GM18907 (cell line): Measurements from ENCODE around the gene PRSS57.

ENCODE experiments used
- ATAC-seq: cut with Tn5 transposase; IDR thresholded peaks from one replicate; pipeline ENCODE4 v1.9.1; 2021; ENCODE audit warnings: mild to moderate bottlenecking, moderate library complexity; ENCODE audit not compliant: unreplicated experiment

The PRSS57 gene

GRCh38 chr19:653425-653824 lies 41.8 kb downstream of the PRSS57 start:
- no peak for ATAC-seq

GRCh38 chr19:652467-653389 lies 42.5 kb downstream of the PRSS57 start:
- ATAC-seq, result no peak

- ATAC-seq, result no peak
These were observed 43.3 kb downstream of the PRSS57 start for GRCh38 chr19:651991-652390.

GRCh38 chr19:651114-651818 lies 44.0 kb downstream of the PRSS57 start:
- no peak for ATAC-seq

DNA sequence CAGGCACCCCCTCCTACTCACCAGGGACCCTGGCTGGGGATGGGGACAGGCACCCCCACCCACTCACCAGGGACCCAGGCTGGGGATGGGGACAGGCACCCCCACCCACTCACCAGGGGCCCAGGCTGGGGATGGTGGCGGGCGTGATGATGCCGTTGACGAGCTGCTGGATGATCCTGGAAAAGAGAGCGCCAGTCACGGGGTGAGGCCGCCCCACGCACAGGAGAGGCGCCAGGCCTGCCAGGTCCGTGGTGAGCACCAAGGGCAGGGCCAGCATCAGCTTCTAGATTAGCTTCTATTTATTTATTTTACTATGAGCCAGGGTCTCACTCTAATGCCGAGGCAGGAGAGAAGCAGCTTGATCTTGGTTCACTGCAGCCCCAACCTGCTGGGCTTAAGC lies 45.1 kb downstream of the PRSS57 start:
- no peak for ATAC-seq

- ATAC-seq, result no peak
These were observed 46.1 kb downstream of the PRSS57 start for GRCh38 chr19:648904-649801.

DNA sequence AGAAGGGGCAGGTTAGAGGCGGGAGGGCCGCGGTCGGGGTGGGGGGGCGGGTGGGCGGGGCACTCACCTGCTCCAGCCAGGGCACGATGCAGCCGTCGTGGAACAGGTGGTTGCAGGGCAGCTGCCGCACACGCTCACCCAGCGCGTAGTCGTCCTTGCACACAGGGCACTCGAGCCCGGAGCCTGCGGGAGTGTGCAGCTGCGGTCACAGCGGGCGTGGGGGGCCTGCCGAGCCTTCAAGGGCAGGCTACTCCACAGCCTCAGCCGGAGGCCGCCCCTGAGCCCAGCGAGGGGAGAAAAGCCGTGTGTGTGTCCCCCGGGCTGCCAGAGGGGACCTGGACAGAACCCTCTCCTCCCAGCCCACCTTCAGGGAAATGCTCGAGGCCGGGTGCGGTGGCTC lies 46.9 kb downstream of the PRSS57 start:
- no peak for ATAC-seq

GRCh38 chr19:647566-648284 lies 47.5 kb downstream of the PRSS57 start:
- ATAC-seq, result no peak

DNA sequence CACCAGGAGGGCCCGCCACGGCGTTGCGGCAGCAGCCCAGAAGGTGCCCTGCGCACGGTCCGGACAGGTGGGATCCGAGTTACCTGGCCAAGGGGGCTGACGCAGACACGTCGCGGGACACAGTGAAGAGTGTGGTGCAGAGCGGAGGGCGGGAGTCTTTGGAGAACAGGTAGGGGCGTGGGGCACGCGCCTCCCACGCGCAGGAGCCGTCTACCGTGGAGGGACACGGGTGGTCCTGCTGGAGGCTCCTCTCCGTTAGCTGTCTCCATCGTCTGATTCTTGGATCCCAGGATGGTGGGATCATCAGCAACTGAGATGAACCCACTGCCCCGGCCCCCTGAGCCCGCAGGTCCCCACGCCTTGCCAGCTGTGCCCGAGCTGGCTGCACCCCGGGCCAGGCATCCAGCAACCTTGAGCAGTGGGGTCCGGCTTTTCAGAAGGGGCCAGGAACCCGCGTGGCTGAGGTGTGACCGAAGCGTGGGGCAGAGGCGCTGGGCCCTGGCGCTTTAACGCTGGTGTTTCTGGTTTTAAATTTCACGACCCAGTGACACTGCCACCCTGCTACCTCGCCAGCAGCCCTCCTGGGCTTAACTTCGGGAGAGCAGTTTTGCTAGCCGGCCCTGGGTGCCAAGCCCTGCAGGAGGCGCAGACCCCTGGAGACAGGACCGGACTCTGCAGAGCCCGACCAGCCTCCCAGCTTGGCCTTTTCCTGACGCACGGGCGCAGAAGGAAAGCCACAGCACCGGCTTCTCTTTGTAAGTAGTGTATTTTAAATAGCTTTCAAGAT lies 48.3 kb downstream of the PRSS57 start:
- ATAC-seq, result no peak

- no peak for ATAC-seq
These were observed 49.1 kb downstream of the PRSS57 start for GRCh38 chr19:645912-646778.

- no peak for ATAC-seq
These were observed 50.5 kb downstream of the PRSS57 start for GRCh38 chr19:644789-645188.

- ATAC-seq, result no peak
These were observed 50.9 kb downstream of the PRSS57 start for GRCh38 chr19:644363-644762.

- ATAC-seq, result no peak
These were observed 51.5 kb downstream of the PRSS57 start for GRCh38 chr19:643736-644135.

GRCh38 chr19:642767-643727 lies 52.2 kb downstream of the PRSS57 start:
- ATAC-seq, result no peak

- no peak for ATAC-seq
These were observed 53.5 kb downstream of the PRSS57 start for GRCh38 chr19:641702-642101.

DNA sequence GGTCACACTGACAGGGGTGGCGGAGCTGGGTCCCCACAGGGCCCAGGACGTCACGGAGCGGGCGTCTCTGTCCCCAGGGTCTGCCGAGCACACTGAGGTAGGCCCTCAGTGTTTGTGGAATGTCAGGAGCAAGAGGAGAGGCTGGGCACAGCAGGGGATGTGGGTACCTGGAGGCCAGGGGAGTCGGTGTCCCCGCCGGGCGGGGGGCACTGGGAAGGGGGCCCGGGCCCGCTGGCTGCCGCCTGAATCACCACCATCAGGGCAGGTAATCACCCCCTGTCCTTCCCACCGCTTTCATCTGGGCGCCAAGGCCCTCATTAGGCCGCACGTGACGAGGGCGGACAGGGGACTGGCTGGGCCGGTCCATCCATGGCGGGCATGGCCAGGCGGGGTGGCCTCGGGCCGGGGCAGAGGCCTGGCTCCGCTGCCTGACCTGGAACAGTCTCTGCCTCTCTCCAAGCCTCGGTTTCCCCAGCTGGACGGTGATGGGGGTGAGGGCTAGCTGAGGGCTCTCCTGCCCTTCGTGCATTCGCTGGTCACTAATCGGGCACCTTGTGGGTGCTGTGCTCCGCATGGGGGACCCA lies 54.6 kb downstream of the PRSS57 start:
- ATAC-seq, result no peak

- no peak for ATAC-seq
These were observed 55.1 kb downstream of the PRSS57 start for GRCh38 chr19:640161-640558.
